OCI-LY7 (cell line): ENCODE measurements around the gene ERGIC2. TPM values are rescaled to one million over a fixed set of nuclear protein-coding genes. Genes with fewer than 3 reads are reported as not detected.

ENCODE experiments used
- BruUV-seq: library from RNA; stranded (reverse); fragments of 400-500 nt; replicated peaks from 2 replicates; lab custom pipeline; 2021; lab: Mats Ljungman, UMichigan
- CTCF ChIA-PET: fragments of 300-600 bp; sonication (Branson Sonifier 250); formaldehyde crosslinking; loops from one replicate; lab custom pipeline; 2022; ENCODE audit warnings: antibody characterized with exemption; ENCODE audit not compliant: unreplicated experiment; lab: Charles Lee
- POLR2A ChIA-PET: fragments of 300-600 bp; sonication (Branson Sonifier 250); formaldehyde crosslinking; loops from one replicate; lab custom pipeline; 2022; ENCODE audit warnings: antibody characterized with exemption; lab: Charles Lee
- DNase-seq: peaks from one replicate; pipeline ENCODE4 v3.0.0-alpha.2; 2015; ENCODE audit warnings: low spot score
- H2AFZ ChIP-seq: fragments of 200-600 bp; sonication (generic), shearing (Covaris generic); 2 replicates; pipeline ENCODE4 v1.6.1; 2014; ENCODE audit warnings: mild to moderate bottlenecking, antibody characterized with exemption, low read length, moderate library complexity
- H3K27ac ChIP-seq: fragments of 200-600 bp; sonication (generic); 2 replicates; pipeline ENCODE4 v1.5.1; 2014; ENCODE audit warnings: mixed run types, low read depth, mild to moderate bottlenecking, moderate library complexity, low read length, inconsistent platforms; ENCODE audit not compliant: poor library complexity, severe bottlenecking
- H3K36me3 ChIP-seq: fragments of 200-600 bp; sonication (generic); 2 replicates; pipeline ENCODE4 v1.6.1; 2014; ENCODE audit warnings: mild to moderate bottlenecking, antibody characterized with exemption, low read length, moderate library complexity, mixed read lengths; ENCODE audit not compliant: insufficient read depth
- H3K4me1 ChIP-seq: fragments of 200-600 bp; sonication (generic); 2 replicates; pipeline ENCODE4 v1.5.1; 2014; ENCODE audit warnings: mild to moderate bottlenecking, low read length; ENCODE audit not compliant: insufficient read depth, poor library complexity, severe bottlenecking
- H3K4me2 ChIP-seq: fragments of 200-600 bp; sonication (generic); 2 replicates; pipeline ENCODE4 v1.6.1; 2014; ENCODE audit warnings: mild to moderate bottlenecking, low read length
- H3K4me3 ChIP-seq: fragments of 200-600 bp; sonication (generic); 2 replicates; pipeline ENCODE4 v1.5.1; 2014; ENCODE audit warnings: mild to moderate bottlenecking, low read depth, low read length; ENCODE audit not compliant: poor library complexity, severe bottlenecking
- H3K79me2 ChIP-seq: fragments of 200-600 bp; sonication (generic); 2 replicates; pipeline ENCODE4 v1.6.1; 2016; ENCODE audit warnings: low read depth, mild to moderate bottlenecking, low read length, moderate library complexity, mixed read lengths; ENCODE audit not compliant: insufficient read depth
- H3K9me2 ChIP-seq: fragments of 200-600 bp; sonication (generic); 2 replicates; pipeline ENCODE4 v1.6.1; 2016; ENCODE audit warnings: mild to moderate bottlenecking, low read length, mixed read lengths; ENCODE audit not compliant: insufficient read depth
- H3K9me3 ChIP-seq: fragments of 200-600 bp; sonication (generic); 2 replicates; pipeline ENCODE4 v1.6.1; 2014; ENCODE audit warnings: mild to moderate bottlenecking, mixed run types, low read length, mixed read lengths
- H4K20me1 ChIP-seq: fragments of 200-600 bp; sonication (generic); 2 replicates; pipeline ENCODE4 v1.6.1; 2014; ENCODE audit warnings: mild to moderate bottlenecking, antibody characterized with exemption, low read length, moderate library complexity, mixed read lengths; ENCODE audit not compliant: insufficient read depth
- CTCF ChIP-seq: fragments of 200-600 bp; sonication (generic); conservative IDR thresholded peaks from 2 replicates; pipeline ENCODE4 v1.5.1; 2014; ENCODE audit warnings: mild to moderate bottlenecking, antibody characterized with exemption, low read length, moderate library complexity, mixed read lengths
- EZH2phosphoT487 ChIP-seq: fragments of 200-600 bp; sonication (generic); IDR thresholded peaks from 2 replicates; pipeline ENCODE4 v1.6.1; 2018; ENCODE audit warnings: low read depth, borderline replicate concordance, mild to moderate bottlenecking, mixed run types, antibody characterized with exemption, low read length, moderate library complexity, mixed read lengths
- intact Hi-C: fragments of 100-400 bp; cut with micrococcal nuclease; formaldehyde crosslinking; loops from one replicate; pipeline ENCODE4 v1.10.0; 2022; ENCODE audit not compliant: unreplicated experiment
- total RNA-seq, 2 experiments: library from RNA; depleted of rRNA in 1 of 2; stranded (reverse); fragments of >200 nt in 1 of 2; shearing (Covaris generic) in 1 of 2; gene quantifications; 2 replicates each; pipeline ENCODE4 v1.2.3, GENCODE V29; 2014 to 2022

Gene ERGIC2
- total RNA-seq, 2 experiments from 2014 or later: 34.5 to 61.7 TPM

DNA sequence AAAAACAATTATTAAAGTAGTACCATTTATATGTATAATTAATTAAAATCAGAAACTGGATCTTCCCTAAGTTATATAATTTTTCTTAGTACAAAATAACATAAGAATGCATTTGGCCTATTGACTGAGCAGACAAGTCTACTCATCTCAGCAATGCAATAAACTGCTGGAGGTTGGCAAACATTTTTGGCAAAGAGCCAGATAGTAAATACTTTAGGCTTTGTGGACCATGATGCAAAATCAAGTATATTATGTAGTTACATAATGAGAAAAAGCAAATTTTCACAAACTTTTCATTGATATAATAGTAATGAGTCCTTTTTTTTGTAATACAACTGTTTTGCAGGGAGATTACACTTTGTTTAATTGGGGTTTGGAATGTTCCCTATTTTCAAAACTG lies 30.9 kb downstream of the ERGIC2 start:
- H4K20me1 ChIP-seq: no peaks in the 10 kb centered on the region
- no peak overlapping the region for H2AFZ ChIP-seq
- CTCF ChIA-PET: no interaction called here
- DNase-seq: no peak
- no peaks in the 10 kb centered on the region for H3K9me3 ChIP-seq
- no peaks in the 10 kb centered on the region for H3K79me2 ChIP-seq
- no peak overlapping the region for H3K27ac ChIP-seq
- H3K36me3 ChIP-seq: peaks cover 95% of the 10 kb centered on the region
- H3K4me3 ChIP-seq: no peak overlapping the region
- H3K4me1 ChIP-seq: no peaks in the 10 kb centered on the region
- H3K4me2 ChIP-seq: no peak overlapping the region
- H3K9me2 ChIP-seq: no peaks in the 10 kb centered on the region
- POLR2A ChIA-PET: no interaction called here
- no peak for TF ChIP-seq CTCF
- TF ChIP-seq EZH2phosphoT487: no peak
- intact Hi-C loops: no loop called here
- no TSS peak for BruUV-seq

- Histone ChIP-seq H3K4me2 (no peak overlapping the region), H3K4me1 (no peaks in the 10 kb centered on the region), H4K20me1 (no peaks in the 10 kb centered on the region), H3K4me3 (no peak overlapping the region), H3K9me3 (no peaks in the 10 kb centered on the region), H2AFZ (no peak overlapping the region), H3K27ac (no peak overlapping the region), H3K9me2 (no peaks in the 10 kb centered on the region), H3K36me3 (peaks cover 95% of the 10 kb centered on the region), H3K79me2 (no peaks in the 10 kb centered on the region)
- no peak for DNase-seq
- no peak for TF ChIP-seq CTCF
- TF ChIP-seq EZH2phosphoT487: no peak
- CTCF ChIA-PET: no interaction called here
- BruUV-seq: no TSS peak
- POLR2A ChIA-PET: interaction anchor here (0.5 to 1.0 kb wide), 3 partner anchors 10 to 20 kb away, joined by 3 to 5 read pairs (median 3); no protein-coding TSS in a partner anchor
- intact Hi-C loops: no loop called here
Observed at GRCh38 chr12:29346769-29347421, 34.1 kb downstream of the ERGIC2 start.

- Histone ChIP-seq H3K9me2 (no peaks in the 10 kb centered on the region), H2AFZ (no peak overlapping the region), H3K36me3 (peaks cover 92% of the 10 kb centered on the region), H3K4me2 (no peak overlapping the region), H3K79me2 (no peaks in the 10 kb centered on the region), H3K4me1 (no peaks in the 10 kb centered on the region), H3K27ac (no peak overlapping the region), H3K4me3 (no peak overlapping the region), H3K9me3 (no peaks in the 10 kb centered on the region), H4K20me1 (no peaks in the 10 kb centered on the region)
- TF ChIP-seq CTCF (no peak), EZH2phosphoT487 (no peak)
- DNase-seq: no peak
- ChIA-PET CTCF (no interaction called here), POLR2A (interaction anchor here (0.9 kb wide), 1 partner anchor 37 kb away, joined by 3 read pairs; no protein-coding TSS in a partner anchor)
- intact Hi-C loops: no loop called here
- no TSS peak for BruUV-seq
Observed at GRCh38 chr12:29343022-29343799, 37.8 kb downstream of the ERGIC2 start.
